GM23338 (cell line): ENCODE measurements around the gene PKD1L1. TPM values are rescaled to one million over a fixed set of nuclear protein-coding genes. Genes with fewer than 3 reads are reported as not detected.

Experiments
- ATAC-seq: fragments of 200-7000 bp; cut with Tn5 transposase; 3 replicates; pipeline ENCODE4 v1.9.1; 2020
- DNase-seq: peaks from one replicate; pipeline ENCODE4 v3.0.0-alpha.2; 2015; ENCODE audit warnings: low spot score
- H2AFZ ChIP-seq: fragments of 200-600 bp; sonication (generic); 2 replicates; pipeline ENCODE4 v1.8.0; 2016; ENCODE audit warnings: antibody characterized with exemption, mild to moderate bottlenecking, moderate library complexity
- H3F3A ChIP-seq: fragments of 200-600 bp; sonication (generic); replicated peaks from 2 replicates; pipeline ENCODE4 v1.8.0; 2017; ENCODE audit warnings: antibody characterized with exemption, mixed run types, low read depth
- H3K27ac ChIP-seq: fragments of 200-600 bp; sonication (generic); 2 replicates; pipeline ENCODE4 v1.6.1; 2016; ENCODE audit warnings: low read depth
- H3K27me3 ChIP-seq: fragments of 200-600 bp; sonication (generic); 2 replicates; pipeline ENCODE4 v1.8.0; 2016; ENCODE audit warnings: mild to moderate bottlenecking, mixed run types, moderate library complexity; ENCODE audit not compliant: insufficient read depth
- H3K36me3 ChIP-seq: fragments of 200-600 bp; sonication (generic); 2 replicates; pipeline ENCODE4 v1.8.0; 2016; ENCODE audit warnings: mild to moderate bottlenecking; ENCODE audit not compliant: insufficient read depth
- H3K4me1 ChIP-seq: fragments of 200-600 bp; sonication (generic); 2 replicates; pipeline ENCODE4 v1.8.0; 2016; ENCODE audit warnings: mild to moderate bottlenecking, moderate library complexity; ENCODE audit not compliant: insufficient read depth
- H3K4me2 ChIP-seq: fragments of 200-600 bp; sonication (generic); 2 replicates; pipeline ENCODE4 v1.7.1; 2017; ENCODE audit warnings: mixed run types
- H3K4me3 ChIP-seq: fragments of 200-600 bp; sonication (generic); 2 replicates; pipeline ENCODE4 v1.6.1; 2016; ENCODE audit warnings: mixed run types
- H3K79me2 ChIP-seq: fragments of 200-600 bp; sonication (generic); replicated peaks from 2 replicates; pipeline ENCODE4 v1.8.0; 2017; ENCODE audit warnings: mild to moderate bottlenecking; ENCODE audit not compliant: insufficient read depth
- H3K9me2 ChIP-seq: fragments of 200-600 bp; sonication (generic); 2 replicates; pipeline ENCODE4 v1.8.0; 2017; ENCODE audit not compliant: insufficient read depth
- H4K20me1 ChIP-seq: fragments of 200-600 bp; sonication (generic); replicated peaks from 2 replicates; pipeline ENCODE4 v1.8.0; 2017; ENCODE audit warnings: mild to moderate bottlenecking; ENCODE audit not compliant: insufficient read depth
- H3K27ac Mint-ChIP-seq: 2 replicates; pipeline ENCODE4 v1.8.0; 2020; ENCODE audit warnings: inconsistent platforms, mild to moderate bottlenecking, moderate library complexity, mixed read lengths
- H3K27me3 Mint-ChIP-seq: 3 replicates; pipeline ENCODE4 v1.8.0; 2022; ENCODE audit warnings: low read depth, mild to moderate bottlenecking, moderate library complexity, mixed read lengths, inconsistent platforms; ENCODE audit not compliant: insufficient read depth, poor library complexity
- H3K36me3 Mint-ChIP-seq: 3 replicates; pipeline ENCODE4 v1.8.0; 2021; ENCODE audit warnings: low read depth, mild to moderate bottlenecking, inconsistent platforms, moderate library complexity, mixed read lengths
- H3K4me1 Mint-ChIP-seq: 3 replicates; pipeline ENCODE4 v1.8.0; 2020; ENCODE audit warnings: mild to moderate bottlenecking, inconsistent platforms, mixed read lengths
- H3K4me3 Mint-ChIP-seq: 3 replicates; pipeline ENCODE4 v1.8.0; 2021; ENCODE audit warnings: moderate library complexity, mild to moderate bottlenecking, inconsistent platforms, mixed read lengths
- H3K9me3 Mint-ChIP-seq: 3 replicates; pipeline ENCODE4 v1.8.0; 2020; ENCODE audit warnings: moderate library complexity, mild to moderate bottlenecking, inconsistent platforms, mixed read lengths
- ETS1 ChIP-seq: IDR thresholded peaks from 2 replicates; pipeline ENCODE4 v1.6.1; 2016; ENCODE audit warnings: antibody characterized with exemption
- JUNB ChIP-seq: IDR thresholded peaks from one replicate; pipeline ENCODE4 v1.6.1; 2016; ENCODE audit warnings: antibody characterized with exemption; ENCODE audit not compliant: unreplicated experiment
- REST ChIP-seq: IDR thresholded peaks from one replicate; pipeline ENCODE4 v1.6.1; 2018; ENCODE audit warnings: antibody characterized with exemption; ENCODE audit not compliant: unreplicated experiment
- polyA plus RNA-seq: library from polyadenylated mRNA; unstranded; fragments of >200 nt; fragmentation: Nextera tagmentation; extraction: Ambion mirVana; gene quantifications from 2 replicates; pipeline ENCODE4 v1.2.1, GENCODE V29; 2016
- total RNA-seq: library from RNA; depleted of rRNA; stranded (reverse); fragments of >200 nt; shearing (Covaris generic); gene quantifications from 2 replicates; pipeline ENCODE4 v1.2.3, GENCODE V29; 2014
- TF ChIP-seq, protein P1 (sequence below): fragments of 250-450 bp; sonication (Bioruptor Pico); IDR thresholded peaks from 2 replicates; pipeline ENCODE4 v1.5.0; 2020; ENCODE audit warnings: mild to moderate bottlenecking, moderate library complexity

The PKD1L1 gene
- total and polyA plus RNA-seq, 2 experiments from 2014 or later: 0.03 TPM; not detected in 1

DNA sequence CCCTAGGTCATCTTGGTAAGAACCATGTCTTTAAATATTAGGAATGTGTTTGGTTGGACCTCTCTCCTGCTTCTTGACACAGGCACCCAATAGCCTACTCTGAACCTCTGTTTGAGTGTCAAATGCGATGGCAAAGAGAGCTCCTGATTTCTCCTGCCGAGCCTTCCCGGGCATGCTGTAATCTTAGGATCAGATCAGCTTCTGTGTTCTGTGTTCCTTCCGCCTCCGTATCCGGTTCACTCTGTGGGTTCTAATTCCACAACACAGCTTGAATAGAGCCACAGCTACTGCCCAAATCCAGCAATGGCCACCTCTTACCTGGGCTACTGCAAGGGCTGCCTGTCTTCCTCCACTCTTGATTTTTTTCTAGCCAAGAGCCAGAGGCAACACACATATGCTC lies 201.1 kb downstream of the PKD1L1 start:
- ATAC-seq (no peak), DNase-seq (no peak)
- Mint-ChIP-seq H3K27ac (no peak overlapping the region), H3K36me3 (no peaks in the 10 kb centered on the region; the same call in 2 of the 3 replicates), H3K4me1 (peaks cover 7% of the 10 kb centered on the region), H3K27me3 (peaks cover 14% of the 10 kb centered on the region), H3K9me3 (no peaks in the 10 kb centered on the region), H3K4me3 (no peak overlapping the region)
- Histone ChIP-seq H3K36me3 (no peaks in the 10 kb centered on the region), H3K9me2 (no peaks in the 10 kb centered on the region), H4K20me1 (no peaks in the 10 kb centered on the region), H3K27me3 (no peaks in the 10 kb centered on the region), H3K4me3 (no peak overlapping the region), H2AFZ (no peak overlapping the region; the same call in 1 of the 2 replicates), H3K79me2 (no peaks in the 10 kb centered on the region), H3K4me1 (peaks cover 6% of the 10 kb centered on the region), H3K27ac (no peak overlapping the region), H3K4me2 (no peak overlapping the region), H3F3A (no peaks in the 10 kb centered on the region)
- TF ChIP-seq, protein P1, sequence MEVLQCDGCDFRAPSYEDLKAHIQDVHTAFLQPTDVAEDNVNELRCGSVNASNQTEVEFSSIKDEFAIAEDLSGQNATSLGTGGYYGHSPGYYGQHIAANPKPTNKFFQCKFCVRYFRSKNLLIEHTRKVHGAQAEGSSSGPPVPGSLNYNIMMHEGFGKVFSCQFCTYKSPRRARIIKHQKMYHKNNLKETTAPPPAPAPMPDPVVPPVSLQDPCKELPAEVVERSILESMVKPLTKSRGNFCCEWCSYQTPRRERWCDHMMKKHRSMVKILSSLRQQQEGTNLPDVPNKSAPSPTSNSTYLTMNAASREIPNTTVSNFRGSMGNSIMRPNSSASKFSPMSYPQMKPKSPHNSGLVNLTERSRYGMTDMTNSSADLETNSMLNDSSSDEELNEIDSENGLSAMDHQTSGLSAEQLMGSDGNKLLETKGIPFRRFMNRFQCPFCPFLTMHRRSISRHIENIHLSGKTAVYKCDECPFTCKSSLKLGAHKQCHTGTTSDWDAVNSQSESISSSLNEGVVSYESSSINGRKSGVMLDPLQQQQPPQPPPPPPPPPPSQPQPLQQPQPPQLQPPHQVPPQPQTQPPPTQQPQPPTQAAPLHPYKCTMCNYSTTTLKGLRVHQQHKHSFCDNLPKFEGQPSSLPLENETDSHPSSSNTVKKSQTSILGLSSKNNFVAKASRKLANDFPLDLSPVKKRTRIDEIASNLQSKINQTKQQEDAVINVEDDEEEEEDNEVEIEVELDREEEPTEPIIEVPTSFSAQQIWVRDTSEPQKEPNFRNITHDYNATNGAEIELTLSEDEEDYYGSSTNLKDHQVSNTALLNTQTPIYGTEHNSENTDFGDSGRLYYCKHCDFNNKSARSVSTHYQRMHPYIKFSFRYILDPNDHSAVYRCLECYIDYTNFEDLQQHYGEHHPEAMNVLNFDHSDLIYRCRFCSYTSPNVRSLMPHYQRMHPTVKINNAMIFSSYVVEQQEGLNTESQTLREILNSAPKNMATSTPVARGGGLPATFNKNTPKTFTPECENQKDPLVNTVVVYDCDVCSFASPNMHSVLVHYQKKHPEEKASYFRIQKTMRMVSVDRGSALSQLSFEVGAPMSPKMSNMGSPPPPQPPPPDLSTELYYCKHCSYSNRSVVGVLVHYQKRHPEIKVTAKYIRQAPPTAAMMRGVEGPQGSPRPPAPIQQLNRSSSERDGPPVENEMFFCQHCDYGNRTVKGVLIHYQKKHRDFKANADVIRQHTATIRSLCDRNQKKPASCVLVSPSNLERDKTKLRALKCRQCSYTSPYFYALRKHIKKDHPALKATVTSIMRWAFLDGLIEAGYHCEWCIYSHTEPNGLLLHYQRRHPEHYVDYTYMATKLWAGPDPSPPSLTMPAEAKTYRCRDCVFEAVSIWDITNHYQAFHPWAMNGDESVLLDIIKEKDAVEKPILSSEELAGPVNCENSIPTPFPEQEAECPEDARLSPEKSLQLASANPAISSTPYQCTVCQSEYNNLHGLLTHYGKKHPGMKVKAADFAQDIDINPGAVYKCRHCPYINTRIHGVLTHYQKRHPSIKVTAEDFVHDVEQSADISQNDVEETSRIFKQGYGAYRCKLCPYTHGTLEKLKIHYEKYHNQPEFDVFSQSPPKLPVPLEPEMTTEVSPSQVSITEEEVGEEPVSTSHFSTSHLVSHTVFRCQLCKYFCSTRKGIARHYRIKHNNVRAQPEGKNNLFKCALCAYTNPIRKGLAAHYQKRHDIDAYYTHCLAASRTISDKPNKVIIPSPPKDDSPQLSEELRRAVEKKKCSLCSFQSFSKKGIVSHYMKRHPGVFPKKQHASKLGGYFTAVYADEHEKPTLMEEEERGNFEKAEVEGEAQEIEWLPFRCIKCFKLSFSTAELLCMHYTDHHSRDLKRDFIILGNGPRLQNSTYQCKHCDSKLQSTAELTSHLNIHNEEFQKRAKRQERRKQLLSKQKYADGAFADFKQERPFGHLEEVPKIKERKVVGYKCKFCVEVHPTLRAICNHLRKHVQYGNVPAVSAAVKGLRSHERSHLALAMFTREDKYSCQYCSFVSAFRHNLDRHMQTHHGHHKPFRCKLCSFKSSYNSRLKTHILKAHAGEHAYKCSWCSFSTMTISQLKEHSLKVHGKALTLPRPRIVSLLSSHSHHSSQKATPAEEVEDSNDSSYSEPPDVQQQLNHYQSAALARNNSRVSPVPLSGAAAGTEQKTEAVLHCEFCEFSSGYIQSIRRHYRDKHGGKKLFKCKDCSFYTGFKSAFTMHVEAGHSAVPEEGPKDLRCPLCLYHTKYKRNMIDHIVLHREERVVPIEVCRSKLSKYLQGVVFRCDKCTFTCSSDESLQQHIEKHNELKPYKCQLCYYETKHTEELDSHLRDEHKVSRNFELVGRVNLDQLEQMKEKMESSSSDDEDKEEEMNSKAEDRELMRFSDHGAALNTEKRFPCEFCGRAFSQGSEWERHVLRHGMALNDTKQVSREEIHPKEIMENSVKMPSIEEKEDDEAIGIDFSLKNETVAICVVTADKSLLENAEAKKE (CRISPR knock-in tag): no peak
- no peak for TF ChIP-seq JUNB
- no peak for TF ChIP-seq ETS1
- TF ChIP-seq REST: no peak
